Stimulated activated CD4-positive, alpha-beta T cell treated with anti-CD3 and anti-CD28 coated beads, Interleukin-15, amount 100 ng/mL, for 24 hours (primary cell): ENCODE results near the gene ARHGEF19.
"Not testable (repeated sequence)": the region's sequence is repeated elsewhere in the genome, so short reads cannot be mapped to it uniquely, and the experiment has no call there.

Source experiments
- DNase-seq: peaks from one replicate; pipeline ENCODE4 v3.0.0-alpha.2; 2020

Gene ARHGEF19

DNA sequence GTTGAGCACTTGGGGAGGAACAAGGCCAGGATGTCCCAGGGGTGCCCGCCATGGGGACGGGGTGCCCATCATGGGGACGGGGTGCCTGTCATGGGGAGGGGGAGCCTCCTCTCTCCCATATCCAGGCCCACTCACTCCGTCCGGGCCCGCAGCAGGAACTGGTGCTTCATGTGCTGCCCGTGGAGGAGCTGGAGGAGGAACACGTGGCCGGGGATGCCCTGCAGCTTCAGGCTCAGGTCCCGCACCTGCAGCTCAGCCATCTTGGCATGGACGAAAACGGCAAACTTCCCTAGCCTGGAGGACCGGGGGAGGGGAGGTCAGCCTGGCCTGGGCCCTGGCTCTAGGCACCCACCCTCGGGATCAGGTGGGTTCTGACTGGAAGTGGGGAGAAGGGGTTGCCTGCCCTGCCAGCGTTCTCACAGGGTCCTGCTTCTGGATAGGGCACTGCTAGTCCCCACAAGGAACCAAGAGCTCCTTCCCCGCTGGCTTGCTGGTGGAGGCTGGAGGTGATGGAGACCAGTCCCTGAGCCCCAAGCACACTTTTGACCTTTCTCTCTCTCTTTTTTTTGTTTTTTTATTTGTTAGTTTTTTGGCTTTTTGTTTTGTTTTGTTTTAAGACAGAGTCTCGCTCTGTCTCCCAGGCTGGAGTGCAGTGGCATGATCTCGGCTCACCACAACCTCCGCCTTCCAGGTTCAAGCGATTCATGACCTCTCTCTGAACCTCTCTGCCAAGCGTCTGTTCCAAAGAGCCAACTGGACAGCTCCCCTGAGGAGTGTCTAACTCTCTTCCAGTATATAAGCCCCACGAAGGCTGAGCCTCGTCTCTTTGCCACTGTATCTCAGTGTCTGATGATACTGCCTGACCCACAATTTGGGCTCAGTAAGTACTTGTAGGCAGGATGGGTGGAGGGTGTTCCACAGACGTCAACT, 9.9 kb downstream of the ARHGEF19 start:
- DNase-seq: no peak

GRCh38 chr1:16199700-16200099, 12.8 kb downstream of the ARHGEF19 start:
- no peak for DNase-seq

DNA sequence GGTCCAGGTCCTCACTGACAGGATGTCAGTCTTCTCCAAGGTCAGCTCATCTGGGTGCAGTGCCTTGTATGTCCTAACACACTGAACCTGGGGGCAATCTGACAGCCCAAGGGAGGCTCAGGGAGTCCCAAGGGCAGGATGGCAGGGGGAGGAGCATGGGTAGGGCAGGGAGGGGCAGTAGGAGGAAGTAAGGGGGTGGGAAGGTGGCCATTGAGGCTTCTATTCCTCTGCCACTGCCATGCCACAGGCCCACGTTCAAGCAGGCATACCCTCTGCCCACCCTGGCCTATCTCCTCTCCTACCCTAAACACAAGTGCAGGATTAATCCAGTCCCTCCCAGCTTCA, 13.3 kb downstream of the ARHGEF19 start:
- no peak for DNase-seq

GRCh38 chr1:16198444-16199156, 13.9 kb downstream of the ARHGEF19 start:
- no peak for DNase-seq

- DNase-seq: no peak
Measured at GRCh38 chr1:16196874-16197273, 15.6 kb downstream of the ARHGEF19 start.

GRCh38 chr1:16196139-16196538, 16.3 kb downstream of the ARHGEF19 start:
- not testable (repeated sequence) for DNase-seq

- DNase-seq: no peak
Measured at GRCh38 chr1:16195518-16195905, 16.9 kb downstream of the ARHGEF19 start.

- no peak for DNase-seq
Measured at GRCh38 chr1:16191916-16192546, 20.4 kb downstream of the ARHGEF19 start.

DNA sequence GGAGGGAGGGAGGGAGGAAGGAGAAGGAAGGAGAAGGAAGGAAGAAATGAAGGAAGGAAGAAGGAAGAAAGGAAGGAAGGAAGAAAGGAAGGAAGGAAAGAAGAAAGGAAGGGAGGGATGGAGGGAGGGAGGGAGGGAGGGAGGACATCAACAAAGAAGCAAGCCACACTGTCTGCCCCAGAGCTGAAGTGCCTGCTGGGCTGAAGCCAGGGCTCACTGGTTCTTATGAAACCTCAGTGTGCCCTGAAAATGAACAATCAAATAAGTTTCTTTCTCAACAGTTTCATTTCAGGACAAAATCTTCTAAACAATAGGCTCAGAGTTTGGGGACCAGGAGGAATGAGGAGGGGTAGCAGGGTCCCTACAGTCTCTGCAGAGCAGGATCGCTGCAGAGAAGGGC, 21.1 kb downstream of the ARHGEF19 start:
- no peak for DNase-seq

- DNase-seq: no peak
Measured at GRCh38 chr1:16189921-16190621, 22.4 kb downstream of the ARHGEF19 start.

- no peak for DNase-seq
Measured at GRCh38 chr1:16189003-16189402, 23.4 kb downstream of the ARHGEF19 start.

- peak; percentile 82 for DNase-seq
Measured at GRCh38 chr1:16187748-16188401, 24.6 kb downstream of the ARHGEF19 start.

- no peak for DNase-seq
Measured at GRCh38 chr1:16186655-16187235, 25.7 kb downstream of the ARHGEF19 start.

- DNase-seq: no peak
Measured at GRCh38 chr1:16184557-16185303, 27.7 kb downstream of the ARHGEF19 start.

DNA sequence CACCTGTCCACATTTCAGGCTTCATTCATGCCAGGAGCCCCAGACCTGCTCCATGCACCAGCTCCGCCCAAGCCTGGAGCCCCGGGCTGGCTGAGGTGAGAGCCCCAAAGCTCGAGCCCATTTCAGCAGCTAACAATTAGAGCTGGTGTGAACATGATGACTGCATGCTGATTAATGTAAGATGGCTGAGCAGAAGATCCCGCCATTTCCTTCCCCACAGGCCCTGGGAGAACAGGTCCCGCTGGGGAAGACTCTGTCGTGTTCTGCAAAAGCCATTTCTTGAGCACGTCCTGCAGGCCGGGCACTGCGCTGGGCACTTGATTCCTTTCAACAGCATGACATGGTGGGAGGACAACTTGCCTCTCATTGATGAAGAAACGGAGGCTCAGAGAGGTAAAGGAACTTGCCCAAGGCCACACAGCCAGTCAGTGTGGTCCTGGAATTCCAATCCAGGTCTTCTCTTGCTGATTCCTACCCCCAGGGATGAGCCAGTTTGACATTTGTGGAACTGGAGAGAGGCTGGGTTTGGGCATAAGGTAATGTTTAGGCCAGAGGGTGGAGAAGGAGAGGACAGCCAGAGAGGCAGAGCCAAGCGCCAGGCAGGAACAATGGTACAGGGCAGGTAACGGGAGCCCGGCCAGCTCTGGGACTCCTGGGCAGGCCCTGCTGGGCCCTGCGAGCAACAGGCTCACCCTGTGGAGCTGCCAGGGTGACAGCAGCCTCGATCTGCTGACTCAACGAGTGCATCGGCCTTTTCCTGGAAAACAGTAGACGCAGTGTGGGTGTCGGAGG, 28.5 kb downstream of the ARHGEF19 start:
- DNase-seq: no peak

DNA sequence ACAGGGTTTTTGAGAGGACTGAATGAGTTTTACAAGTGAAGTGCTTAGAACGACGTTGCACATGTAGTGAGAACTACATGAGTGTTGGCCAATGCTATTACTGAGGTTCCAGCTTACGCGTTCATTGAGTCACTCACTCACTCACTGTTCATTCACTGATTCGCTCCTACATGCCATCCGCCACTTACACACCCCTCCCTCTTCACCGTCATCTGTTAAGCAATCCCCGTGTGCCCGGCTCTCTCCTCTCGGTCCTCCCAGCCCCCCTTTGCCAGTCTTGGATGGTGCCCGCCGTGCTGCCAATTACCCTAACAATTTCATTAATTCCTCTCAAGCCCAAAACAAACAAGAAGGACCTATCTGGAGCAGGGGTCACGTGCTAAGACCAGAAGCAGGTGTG, 29.3 kb downstream of the ARHGEF19 start:
- no peak for DNase-seq

DNA sequence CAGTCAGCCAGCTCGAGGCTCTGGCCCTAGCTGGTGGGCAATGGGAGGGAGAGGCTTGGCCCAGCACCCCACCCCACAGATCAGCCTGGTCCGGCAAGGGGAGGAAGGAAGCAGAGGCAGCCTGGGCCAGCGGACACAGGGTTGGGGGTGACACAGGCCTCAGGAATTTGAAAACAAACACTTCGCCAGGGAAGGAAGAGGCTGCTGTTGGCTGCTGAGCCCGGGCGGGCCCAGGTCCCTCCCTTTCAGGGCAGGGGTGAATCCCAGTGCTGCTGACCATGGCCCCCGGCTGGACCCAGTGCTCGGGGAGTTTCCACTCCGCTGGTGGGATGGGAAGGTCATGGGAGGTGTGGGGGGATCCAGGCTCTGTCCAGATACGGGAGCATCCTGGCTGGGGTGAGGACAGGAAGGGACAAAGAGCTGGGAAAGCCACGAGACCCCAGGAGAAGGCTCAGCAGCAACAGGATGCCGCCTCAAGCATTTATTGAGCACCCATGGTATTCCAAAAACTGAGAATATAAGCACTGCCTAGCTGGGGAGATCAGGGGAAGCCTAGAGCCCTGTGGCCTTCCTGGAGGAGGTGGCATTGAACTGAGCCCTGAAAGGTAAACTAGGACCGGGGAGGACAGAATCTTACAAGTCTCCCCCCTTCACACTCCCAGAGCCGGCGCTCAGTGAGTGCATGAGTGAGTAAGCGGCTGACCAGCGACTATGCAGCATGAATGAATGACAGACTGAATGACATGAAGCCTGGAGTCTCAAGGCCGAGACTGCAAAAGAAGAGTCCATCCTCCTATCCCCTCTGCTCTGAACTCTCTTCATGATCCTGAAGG, 30.3 kb downstream of the ARHGEF19 start:
- DNase-seq: no peak

DNA sequence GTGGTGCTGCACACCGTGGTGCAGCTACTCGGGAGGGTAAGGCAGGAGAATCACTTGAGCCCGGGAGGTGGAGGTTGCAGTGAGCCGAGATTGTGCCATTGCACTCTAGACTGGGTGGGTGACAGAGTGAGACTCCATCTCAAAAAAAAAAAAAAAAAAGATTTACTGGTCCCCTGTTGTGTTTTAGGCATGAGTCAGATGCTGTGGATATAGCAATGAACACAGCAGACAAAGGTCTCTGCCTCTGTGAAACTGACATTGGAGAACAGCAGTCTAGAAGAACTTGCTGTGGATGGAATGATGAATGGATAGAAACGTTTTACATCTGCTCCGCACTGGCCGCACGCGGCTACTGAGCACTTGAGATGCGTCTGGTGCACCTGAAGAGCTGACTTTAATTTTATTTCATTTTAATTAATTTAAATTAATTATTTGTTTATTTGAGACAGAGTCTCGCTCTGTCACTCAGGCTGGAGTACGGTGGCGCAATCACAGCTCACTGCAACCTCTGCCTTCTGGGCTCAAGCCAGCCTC, 32.1 kb downstream of the ARHGEF19 start:
- DNase-seq: no peak
